K562 (cell line): Measurements from ENCODE around the gene HMBS. TPM values are rescaled to one million over a fixed set of nuclear protein-coding genes. Genes with fewer than 3 reads are reported as not detected.
A peak's percentile ranks its signal among the peaks of the same experiment; 100 is the strongest.

ENCODE experiments used
- CEBPG ChIP-seq, 3 experiments: fragments of 200-800 bp in 1 of 3; sonication (Bioruptor generic) in 1 of 3; sonication (generic) in 1 of 3; formaldehyde crosslinking in 1 of 3; IDR thresholded peaks in 2 of 3; conservative IDR thresholded peaks in 1 of 3; 2 replicates each; pipeline versions ENCODE4 v1.6.1 to v1.8.0; 2016 to 2022; ENCODE audit warnings: missing compliant biosample characterization in 2 of 3, missing genetic modification characterization in 2 of 3, mild to moderate bottlenecking in 1 of 3, missing genetic modification reagents in 1 of 3
- DPF2 ChIP-seq: fragments of 450-650 bp; IDR thresholded peaks from 2 replicates; pipeline ENCODE4 v1.6.1; 2016
- E2F5 ChIP-seq: sonication (generic); formaldehyde crosslinking; IDR thresholded peaks from 2 replicates; pipeline ENCODE4 v1.8.0; 2022; ENCODE audit warnings: mild to moderate bottlenecking, missing genetic modification reagents
- E4F1 ChIP-seq: fragments of 250-450 bp; sonication (Bioruptor Pico); IDR thresholded peaks from 2 replicates; pipeline ENCODE4 v1.5.0; 2021; ENCODE audit warnings: mild to moderate bottlenecking, borderline replicate concordance
- FOS ChIP-seq: IDR thresholded peaks from 3 replicates; pipeline ENCODE4 v1.6.1; 2011; ENCODE audit not compliant: insufficient read length; ENCODE audit errors: extremely low read depth
- FOXP4 ChIP-seq: sonication (generic); formaldehyde crosslinking; IDR thresholded peaks from 2 replicates; pipeline ENCODE4 v1.8.0; 2022; ENCODE audit warnings: mild to moderate bottlenecking, missing genetic modification reagents, borderline replicate concordance
- GTF2F1 ChIP-seq: IDR thresholded peaks from 2 replicates; pipeline ENCODE4 v1.6.1; 2011; ENCODE audit warnings: low read depth, low read length, improper control_type of control experiment
- LEF1 ChIP-seq: fragments of 450-650 bp; IDR thresholded peaks from 2 replicates; pipeline ENCODE4 v1.6.1; 2016; ENCODE audit warnings: mild to moderate bottlenecking
- MNT ChIP-seq, 2 experiments: fragments of 450-650 bp; conservative IDR thresholded peaks; 2 replicates each; pipeline ENCODE4 v1.6.1; 2017; ENCODE audit warnings: mild to moderate bottlenecking in 2 of 2, moderate library complexity in 2 of 2
- POLR2B ChIP-seq: fragments of 450-650 bp; IDR thresholded peaks from 2 replicates; pipeline ENCODE4 v1.6.1; 2018; ENCODE audit warnings: low read depth; ENCODE audit not compliant: partially characterized antibody
- RCOR1 ChIP-seq, 2 experiments: IDR thresholded peaks; 2 replicates each; pipeline ENCODE4 v1.6.1; 2012; ENCODE audit warnings: low read depth in 2 of 2, low read length in 2 of 2, borderline replicate concordance in 1 of 2, improper control_type of control experiment in 1 of 2
- SNAPC5 ChIP-seq: fragments of 250-450 bp; sonication (Bioruptor Pico); IDR thresholded peaks from 2 replicates; pipeline ENCODE4 v1.8.0; 2021; ENCODE audit warnings: moderate library complexity, mild to moderate bottlenecking, inconsistent platforms
- TBP ChIP-seq: optimal IDR thresholded peaks from 2 replicates; pipeline ENCODE3; 2011; ENCODE audit warnings: low read depth, low read length, improper control_type of control experiment
- ZNF277 ChIP-seq: fragments of 250-450 bp; sonication (Bioruptor Pico); IDR thresholded peaks from 2 replicates; pipeline ENCODE4 v1.8.0; 2022; ENCODE audit warnings: inconsistent platforms, mild to moderate bottlenecking, moderate library complexity, borderline replicate concordance
- ZNF583 ChIP-seq: fragments of 250-450 bp; sonication (Bioruptor Pico); IDR thresholded peaks from 2 replicates; pipeline ENCODE4 v1.4.0; 2020
- ZNF79 ChIP-seq: fragments of 250-450 bp; sonication (Bioruptor Pico); IDR thresholded peaks from 2 replicates; pipeline ENCODE4 v1.4.0; 2020; ENCODE audit warnings: low read depth, mild to moderate bottlenecking, moderate library complexity
- polyA plus RNA-seq, 8 experiments: library from polyadenylated mRNA; depleted of rRNA in 4 of 8; stranded (reverse) in 5 of 8; unstranded in 3 of 8; fragments of >200 nt; fragmentation: Nextera tagmentation in 2 of 8; fragmentation: Illumina TruSeq in 1 of 8; extraction: Ambion mirVana in 2 of 8; extraction: Trizol in 1 of 8; gene quantifications; 2 replicates each; pipeline versions ENCODE4 v1.2.1 to v1.2.3, GENCODE V29; 2011 to 2014; ENCODE audit warnings: inconsistent platforms in 1 of 8, missing spikeins in 1 of 8
- total RNA-seq, 7 experiments: library from RNA; depleted of rRNA in 6 of 7; stranded (reverse); fragments of >200 nt in 6 of 7; fragmentation: Illumina TruSeq in 2 of 7; extraction: Trizol in 2 of 7; gene quantifications; 2 replicates each; pipeline versions ENCODE4 v1.2.1 to v1.2.3, GENCODE V29; 2011 to 2021; ENCODE audit warnings: low replicate concordance in 1 of 7

HMBS gene
- total and polyA plus RNA-seq, 9 of the 15 experiments (the other 6 are each of a cell fraction or from before 2014, with no cell fraction given) = 56.9 to 385 (median 286) TPM

- TF ChIP-seq ZNF277 (CRISPR knock-in tag) (no peak), TBP (peak; percentile 13), FOXP4 (CRISPR knock-in tag) (0 out of 2 replicates have a peak, but pooled peaks have one; percentile 85), ZNF583 (CRISPR knock-in tag) (no peak), SNAPC5 (CRISPR knock-in tag) (no peak), LEF1 (no peak; the same call in 1 of the 2 replicates), POLR2B (peak; percentile 84), DPF2 (peak; percentile 72; the same call in 1 of the 2 replicates), E2F5 (CRISPR knock-in tag) (peak; percentile 90; the same call in 1 of the 2 replicates), MNT (conservative IDR thresholded peaks at IDR 0.05) (peak; percentile 98 to 99), RCOR1 (IDR thresholded peaks at IDR 0.05; ENCODE audit: borderline replicate concordance in 1 of 2, low read depth in 2 of 2, low read length in 2 of 2) (peak in 1 of 2 experiments; percentile 9; a peak in 1 of 4 replicates), E4F1 (CRISPR knock-in tag) (no peak), ZNF79 (CRISPR knock-in tag) (no peak), GTF2F1 (no peak), FOS (peak; percentile 92), CEBPG (CRISPR knock-in tag; IDR thresholded peaks at IDR 0.05) (no peak), CEBPG (tag; conservative IDR thresholded peaks at IDR 0.05 in 1 of 2, IDR thresholded peaks at IDR 0.05 in 1 of 2) (no peak)
Observed at GRCh38 chr11:119121008-119121810, 36.5 kb downstream of the HMBS start, which contains the start of gene HINFP (continued).
